ENCODE measurements around the gene UTP4.
A peak's percentile ranks its signal among the peaks of the same experiment; 100 is the strongest.

UTP4 gene

GRCh38 chr16:69180011-69180338, 47.5 kb downstream of the UTP4 start:
- no peak for DNase-seq

- DNase-seq = peak; percentile 63
These were observed 50.4 kb downstream of the UTP4 start for GRCh38 chr16:69182730-69183416.

- peak; percentile 67 for DNase-seq
These were observed 54.4 kb downstream of the UTP4 start, which contains the start of gene SNTB2 for GRCh38 chr16:69186642-69187445. SNTB2 (plus strand) TSS chr16:69187164; CDS start chr16:69187167, 3 bp downstream.

GRCh38 chr16:69187446-69188235, 55.2 kb downstream of the UTP4 start:
- DNase-seq = no peak

GRCh38 chr16:69188236-69188549, 55.7 kb downstream of the UTP4 start:
- no peak for DNase-seq

GRCh38 chr16:69188716-69189115, 56.3 kb downstream of the UTP4 start:
- no peak for DNase-seq

GRCh38 chr16:69190046-69190588, 57.7 kb downstream of the UTP4 start:
- DNase-seq = no peak

GRCh38 chr16:69190598-69190997, 58.1 kb downstream of the UTP4 start:
- DNase-seq = no peak

- DNase-seq = no peak
These were observed 58.7 kb downstream of the UTP4 start for GRCh38 chr16:69191136-69191535.

- DNase-seq = no peak
These were observed 61.4 kb downstream of the UTP4 start for GRCh38 chr16:69193855-69194254.

GRCh38 chr16:69194488-69194887, 62.0 kb downstream of the UTP4 start:
- no peak for DNase-seq

GRCh38 chr16:69195369-69196029, 63.0 kb downstream of the UTP4 start:
- no peak for DNase-seq

GRCh38 chr16:69197573-69197972, 65.1 kb downstream of the UTP4 start:
- DNase-seq = no peak

- DNase-seq = no peak
These were observed 66.9 kb downstream of the UTP4 start for GRCh38 chr16:69199382-69199781.

GRCh38 chr16:69201291-69201690, 68.8 kb downstream of the UTP4 start:
- DNase-seq = no peak

- no peak for DNase-seq
These were observed 69.3 kb downstream of the UTP4 start for GRCh38 chr16:69201787-69202186.

- no peak for DNase-seq
These were observed 71.7 kb downstream of the UTP4 start for GRCh38 chr16:69204172-69204571.

- no peak for DNase-seq
These were observed 77.3 kb downstream of the UTP4 start for GRCh38 chr16:69209735-69210134.

GRCh38 chr16:69217433-69217832, 85.0 kb downstream of the UTP4 start:
- no peak for DNase-seq

Data from NCI-H1694 (cell line).